OCI-LY7 (cell line): ENCODE data around the gene GRIK1. TPM values are rescaled to one million over a fixed set of nuclear protein-coding genes. Genes with fewer than 3 reads are reported as not detected.

Source experiments
- BruUV-seq: library from RNA; stranded (reverse); fragments of 400-500 nt; replicated peaks from 2 replicates; lab custom pipeline; 2021; lab: Mats Ljungman, UMichigan
- CTCF ChIA-PET: fragments of 300-600 bp; sonication (Branson Sonifier 250); formaldehyde crosslinking; loops from one replicate; lab custom pipeline; 2022; ENCODE audit warnings: antibody characterized with exemption; ENCODE audit not compliant: unreplicated experiment; lab: Charles Lee
- POLR2A ChIA-PET: fragments of 300-600 bp; sonication (Branson Sonifier 250); formaldehyde crosslinking; loops from one replicate; lab custom pipeline; 2022; ENCODE audit warnings: antibody characterized with exemption; lab: Charles Lee
- DNase-seq: peaks from one replicate; pipeline ENCODE4 v3.0.0-alpha.2; 2015; ENCODE audit warnings: low spot score
- H2AFZ ChIP-seq: fragments of 200-600 bp; sonication (generic), shearing (Covaris generic); 2 replicates; pipeline ENCODE4 v1.6.1; 2014; ENCODE audit warnings: mild to moderate bottlenecking, antibody characterized with exemption, low read length, moderate library complexity
- H3K27ac ChIP-seq: fragments of 200-600 bp; sonication (generic); 2 replicates; pipeline ENCODE4 v1.5.1; 2014; ENCODE audit warnings: mixed run types, low read depth, mild to moderate bottlenecking, moderate library complexity, low read length, inconsistent platforms; ENCODE audit not compliant: poor library complexity, severe bottlenecking
- H3K36me3 ChIP-seq: fragments of 200-600 bp; sonication (generic); 2 replicates; pipeline ENCODE4 v1.6.1; 2014; ENCODE audit warnings: mild to moderate bottlenecking, antibody characterized with exemption, low read length, moderate library complexity, mixed read lengths; ENCODE audit not compliant: insufficient read depth
- H3K4me1 ChIP-seq: fragments of 200-600 bp; sonication (generic); 2 replicates; pipeline ENCODE4 v1.5.1; 2014; ENCODE audit warnings: mild to moderate bottlenecking, low read length; ENCODE audit not compliant: insufficient read depth, poor library complexity, severe bottlenecking
- H3K4me2 ChIP-seq: fragments of 200-600 bp; sonication (generic); 2 replicates; pipeline ENCODE4 v1.6.1; 2014; ENCODE audit warnings: mild to moderate bottlenecking, low read length
- H3K4me3 ChIP-seq: fragments of 200-600 bp; sonication (generic); 2 replicates; pipeline ENCODE4 v1.5.1; 2014; ENCODE audit warnings: mild to moderate bottlenecking, low read depth, low read length; ENCODE audit not compliant: poor library complexity, severe bottlenecking
- H3K79me2 ChIP-seq: fragments of 200-600 bp; sonication (generic); 2 replicates; pipeline ENCODE4 v1.6.1; 2016; ENCODE audit warnings: low read depth, mild to moderate bottlenecking, low read length, moderate library complexity, mixed read lengths; ENCODE audit not compliant: insufficient read depth
- H3K9me2 ChIP-seq: fragments of 200-600 bp; sonication (generic); 2 replicates; pipeline ENCODE4 v1.6.1; 2016; ENCODE audit warnings: mild to moderate bottlenecking, low read length, mixed read lengths; ENCODE audit not compliant: insufficient read depth
- H3K9me3 ChIP-seq: fragments of 200-600 bp; sonication (generic); 2 replicates; pipeline ENCODE4 v1.6.1; 2014; ENCODE audit warnings: mild to moderate bottlenecking, mixed run types, low read length, mixed read lengths
- H4K20me1 ChIP-seq: fragments of 200-600 bp; sonication (generic); 2 replicates; pipeline ENCODE4 v1.6.1; 2014; ENCODE audit warnings: mild to moderate bottlenecking, antibody characterized with exemption, low read length, moderate library complexity, mixed read lengths; ENCODE audit not compliant: insufficient read depth
- EZH2phosphoT487 ChIP-seq: fragments of 200-600 bp; sonication (generic); IDR thresholded peaks from 2 replicates; pipeline ENCODE4 v1.6.1; 2018; ENCODE audit warnings: low read depth, borderline replicate concordance, mild to moderate bottlenecking, mixed run types, antibody characterized with exemption, low read length, moderate library complexity, mixed read lengths
- intact Hi-C: fragments of 100-400 bp; cut with micrococcal nuclease; formaldehyde crosslinking; loops from one replicate; pipeline ENCODE4 v1.10.0; 2022; ENCODE audit not compliant: unreplicated experiment
- total RNA-seq, 2 experiments: library from RNA; depleted of rRNA in 1 of 2; stranded (reverse); fragments of >200 nt in 1 of 2; shearing (Covaris generic) in 1 of 2; gene quantifications; 2 replicates each; pipeline ENCODE4 v1.2.3, GENCODE V29; 2014 to 2022
- TF ChIP-seq, protein P1 (sequence below): fragments of 200-600 bp; sonication (generic); conservative IDR thresholded peaks from 2 replicates; pipeline ENCODE4 v1.5.1; 2014; ENCODE audit warnings: mild to moderate bottlenecking, antibody characterized with exemption, low read length, moderate library complexity, mixed read lengths

Gene GRIK1
- total RNA-seq, 2 experiments from 2014 or later, result 4.1 TPM; not detected in 1

DNA sequence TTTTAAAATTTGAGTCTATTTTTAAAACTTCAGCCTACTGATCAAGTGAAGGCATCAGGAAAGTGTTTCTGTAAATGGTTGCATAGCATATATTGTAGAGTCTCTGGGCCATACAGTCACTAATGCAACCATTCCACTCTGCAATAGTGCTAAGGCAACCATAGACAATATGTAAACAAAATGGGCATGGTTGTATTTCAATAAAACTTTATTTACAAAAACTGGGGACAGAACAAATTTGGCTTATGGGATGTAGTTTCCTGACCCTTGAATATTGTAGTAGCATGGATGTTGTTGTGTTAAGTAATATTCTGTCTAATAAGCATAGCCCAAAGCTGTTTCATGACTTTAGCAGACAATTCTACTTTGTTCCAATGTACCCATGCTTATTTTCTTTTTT is 117.7 kb downstream of the GRIK1 start:
- ChIA-PET CTCF (no interaction called here), POLR2A (no interaction called here)
- no TSS peak for BruUV-seq
- Histone ChIP-seq H4K20me1 (no peaks in the 10 kb centered on the region), H3K9me2 (no peaks in the 10 kb centered on the region), H3K4me2 (no peak overlapping the region), H3K27ac (no peak overlapping the region), H2AFZ (no peak overlapping the region), H3K9me3 (no peaks in the 10 kb centered on the region), H3K4me1 (no peaks in the 10 kb centered on the region), H3K36me3 (no peaks in the 10 kb centered on the region), H3K4me3 (no peak overlapping the region), H3K79me2 (no peaks in the 10 kb centered on the region)
- TF ChIP-seq, protein P1, sequence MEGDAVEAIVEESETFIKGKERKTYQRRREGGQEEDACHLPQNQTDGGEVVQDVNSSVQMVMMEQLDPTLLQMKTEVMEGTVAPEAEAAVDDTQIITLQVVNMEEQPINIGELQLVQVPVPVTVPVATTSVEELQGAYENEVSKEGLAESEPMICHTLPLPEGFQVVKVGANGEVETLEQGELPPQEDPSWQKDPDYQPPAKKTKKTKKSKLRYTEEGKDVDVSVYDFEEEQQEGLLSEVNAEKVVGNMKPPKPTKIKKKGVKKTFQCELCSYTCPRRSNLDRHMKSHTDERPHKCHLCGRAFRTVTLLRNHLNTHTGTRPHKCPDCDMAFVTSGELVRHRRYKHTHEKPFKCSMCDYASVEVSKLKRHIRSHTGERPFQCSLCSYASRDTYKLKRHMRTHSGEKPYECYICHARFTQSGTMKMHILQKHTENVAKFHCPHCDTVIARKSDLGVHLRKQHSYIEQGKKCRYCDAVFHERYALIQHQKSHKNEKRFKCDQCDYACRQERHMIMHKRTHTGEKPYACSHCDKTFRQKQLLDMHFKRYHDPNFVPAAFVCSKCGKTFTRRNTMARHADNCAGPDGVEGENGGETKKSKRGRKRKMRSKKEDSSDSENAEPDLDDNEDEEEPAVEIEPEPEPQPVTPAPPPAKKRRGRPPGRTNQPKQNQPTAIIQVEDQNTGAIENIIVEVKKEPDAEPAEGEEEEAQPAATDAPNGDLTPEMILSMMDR, result no peak
- TF ChIP-seq EZH2phosphoT487, result no peak
- no peak for DNase-seq
- intact Hi-C loops, result no loop called here

DNA sequence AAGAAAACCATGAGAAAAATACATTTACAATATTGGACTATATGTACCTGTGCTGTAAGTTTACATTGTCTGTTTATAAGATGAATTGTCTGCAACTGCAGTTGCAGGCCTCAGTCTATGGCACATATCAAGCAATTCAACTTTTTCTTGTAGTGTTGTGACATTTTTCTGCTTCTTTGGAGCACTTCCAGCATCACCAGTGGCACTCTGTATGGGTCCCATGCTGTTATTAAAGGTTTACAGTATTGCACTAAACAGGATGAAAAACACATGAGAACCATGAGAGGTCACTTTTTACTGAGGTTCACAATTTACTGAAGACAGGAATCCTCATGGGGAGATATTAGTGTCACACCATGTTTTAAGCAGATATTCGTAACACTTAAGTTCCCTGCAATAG is 118.6 kb downstream of the GRIK1 start:
- DNase-seq, result no peak
- Histone ChIP-seq H3K4me2 (no peak overlapping the region), H3K4me1 (no peaks in the 10 kb centered on the region), H2AFZ (no peak overlapping the region), H3K9me2 (no peaks in the 10 kb centered on the region), H3K9me3 (no peaks in the 10 kb centered on the region), H3K4me3 (no peak overlapping the region), H3K36me3 (no peaks in the 10 kb centered on the region), H3K27ac (no peak overlapping the region), H4K20me1 (no peaks in the 10 kb centered on the region), H3K79me2 (no peaks in the 10 kb centered on the region)
- POLR2A ChIA-PET, result no interaction called here
- BruUV-seq, result no TSS peak
- TF ChIP-seq, protein P1, result no peak
- TF ChIP-seq EZH2phosphoT487, result no peak
- CTCF ChIA-PET, result no interaction called here
- intact Hi-C loops, result no loop called here

DNA sequence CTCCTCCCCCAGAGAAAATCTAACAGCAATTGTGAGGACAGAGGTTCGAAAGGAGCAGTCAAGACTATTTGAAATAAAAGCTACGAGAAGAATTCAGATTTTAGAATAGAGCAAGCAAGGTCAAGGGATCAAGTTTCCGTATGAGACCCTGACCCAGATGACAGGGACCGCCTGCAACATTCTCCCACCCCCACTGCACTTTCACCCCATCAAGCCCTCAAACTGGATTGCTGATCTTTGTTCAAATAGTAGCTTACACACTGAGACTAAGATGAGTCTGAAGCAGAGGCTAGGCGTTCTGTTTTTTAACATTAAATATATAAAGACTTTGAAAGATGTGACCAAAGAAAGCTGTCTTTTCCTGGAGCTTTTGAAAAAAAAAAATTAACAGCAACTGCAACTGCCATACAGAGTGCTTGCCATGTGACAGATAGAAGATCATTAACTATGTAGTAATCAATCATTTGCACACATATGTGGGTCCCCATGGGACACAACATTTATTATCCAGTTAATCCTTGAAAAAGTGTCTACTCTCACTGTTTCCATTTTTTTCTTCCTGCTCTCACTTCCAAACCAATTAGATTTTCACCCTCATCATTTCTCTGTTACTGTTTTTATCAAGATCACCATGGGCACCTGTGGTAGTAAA is 120.0 kb downstream of the GRIK1 start:
- DNase-seq, result no peak
- no peaks in the 10 kb centered on the region for H3K79me2 ChIP-seq
- H2AFZ ChIP-seq, result no peak overlapping the region
- H3K9me3 ChIP-seq, result no peaks in the 10 kb centered on the region
- no peaks in the 10 kb centered on the region for H3K9me2 ChIP-seq
- no peaks in the 10 kb centered on the region for H4K20me1 ChIP-seq
- H3K4me2 ChIP-seq, result no peak overlapping the region
- intact Hi-C loops, result no loop called here
- no TSS peak for BruUV-seq
- H3K4me1 ChIP-seq, result no peaks in the 10 kb centered on the region
- TF ChIP-seq, protein P1, result no peak
- no peak for TF ChIP-seq EZH2phosphoT487
- CTCF ChIA-PET, result no interaction called here
- no peaks in the 10 kb centered on the region for H3K36me3 ChIP-seq
- POLR2A ChIA-PET, result interaction anchor here (0.7 to 1.2 kb wide), 2 partner anchors 9 to 10 kb away, joined by 3 to 11 read pairs; no protein-coding TSS in a partner anchor
- H3K27ac ChIP-seq, result no peak overlapping the region
- no peak overlapping the region for H3K4me3 ChIP-seq
